HUDEP-2 (cell line): Measurements from ENCODE around the gene RELL2.

Experiments used
- DNase-seq, 76 experiments: peaks; one replicate each; lab custom pipeline; 2025; ENCODE audit not compliant: unreplicated experiment in 76 of 76; lab: John Stamatoyannopoulos, UW

The RELL2 gene

GRCh38 chr5:141618030-141618803, 18.6 kb upstream of the RELL2 start:
- DNase-seq: peak in 38 of 76 experiments; percentile 3 to 66 (median 28)

GRCh38 chr5:141618804-141619554, 17.8 kb upstream of the RELL2 start, which contains the start of gene DIAPH1:
DIAPH1 (minus strand) TSS chr5:141619000; CDS start chr5:141618914, 86 bp downstream.
- peak; percentile 40 to 98 (median 94) for DNase-seq

- no peak for DNase-seq
These were observed 13.6 kb upstream of the RELL2 start for GRCh38 chr5:141623186-141623585.

- no peak for DNase-seq
These were observed 13.2 kb upstream of the RELL2 start for GRCh38 chr5:141623611-141624010.

- no peak for DNase-seq
These were observed 8.5 kb upstream of the RELL2 start for GRCh38 chr5:141628175-141628788.

- no peak for DNase-seq
These were observed 6.1 kb upstream of the RELL2 start for GRCh38 chr5:141630570-141631140.

- no peak for DNase-seq
These were observed 4.1 kb upstream of the RELL2 start for GRCh38 chr5:141632650-141633049.

GRCh38 chr5:141633871-141634561, 2.8 kb upstream of the RELL2 start:
- peak in 5 of 76 experiments; percentile 4 to 19 (median 10) for DNase-seq

- DNase-seq: no peak
These were observed 2.1 kb upstream of the RELL2 start for GRCh38 chr5:141634720-141635119.

- DNase-seq: no peak
These were observed 1.2 kb upstream of the RELL2 start for GRCh38 chr5:141635646-141636045.

- peak in 1 of 76 experiments; percentile 3 for DNase-seq
These were observed 738 bp upstream of the RELL2 start for GRCh38 chr5:141636106-141636412.

- DNase-seq: peak in 13 of 76 experiments; percentile 9 to 53 (median 22)
These were observed 448 bp downstream of the RELL2 start for GRCh38 chr5:141637123-141637766.

- peak in 60 of 76 experiments; percentile 2 to 68 (median 41) for DNase-seq
These were observed 1.1 kb downstream of the RELL2 start for GRCh38 chr5:141637767-141638419.

- no peak for DNase-seq
These were observed 2.0 kb downstream of the RELL2 start for GRCh38 chr5:141638771-141639170.

- DNase-seq: no peak
These were observed 2.7 kb downstream of the RELL2 start for GRCh38 chr5:141639357-141640050.

GRCh38 chr5:141640051-141640415, 3.2 kb downstream of the RELL2 start:
- no peak for DNase-seq

GRCh38 chr5:141640698-141641097, 3.9 kb downstream of the RELL2 start:
- no peak for DNase-seq

GRCh38 chr5:141641634-141642267, 5.0 kb downstream of the RELL2 start:
- DNase-seq: peak in 4 of 76 experiments; percentile 5 to 14 (median 10)
